Neural progenitor cell (in vitro differentiated cells): ENCODE data around the gene SND1. TPM values are rescaled to one million over a fixed set of nuclear protein-coding genes. Genes with fewer than 3 reads are reported as not detected.

Experiments
- DNase-seq: peaks from one replicate; pipeline ENCODE4 v3.0.0-alpha.2; 2016; ENCODE audit warnings: low spot score
- H2AFZ ChIP-seq: fragments of 200-600 bp; sonication (generic); replicated peaks from 2 replicates; pipeline ENCODE4 v1.6.1; 2016; ENCODE audit warnings: antibody characterized with exemption
- H3F3A ChIP-seq: fragments of 200-600 bp; sonication (generic); 2 replicates; pipeline ENCODE4 v1.6.1; 2016; ENCODE audit warnings: antibody characterized with exemption, low read depth
- H3K27ac ChIP-seq: fragments of 200-600 bp; sonication (generic); 2 replicates; pipeline ENCODE4 v1.5.1; 2016; ENCODE audit warnings: mild to moderate bottlenecking
- H3K27me3 ChIP-seq: fragments of 200-600 bp; sonication (generic); 2 replicates; pipeline ENCODE4 v1.6.1; 2016; ENCODE audit warnings: mild to moderate bottlenecking, moderate library complexity
- H3K36me3 ChIP-seq: fragments of 200-600 bp; sonication (generic); 2 replicates; pipeline ENCODE4 v1.5.1; 2016
- H3K4me1 ChIP-seq: fragments of 200-600 bp; sonication (generic); 2 replicates; pipeline ENCODE4 v1.6.1; 2016; ENCODE audit warnings: mixed run types
- H3K4me2 ChIP-seq: fragments of 200-600 bp; sonication (generic); 2 replicates; pipeline ENCODE4 v1.6.1; 2016
- H3K4me3 ChIP-seq: fragments of 200-600 bp; sonication (generic); 2 replicates; pipeline ENCODE4 v1.5.1; 2016
- H3K79me2 ChIP-seq: fragments of 200-600 bp; sonication (generic); 2 replicates; pipeline ENCODE4 v1.6.1; 2016; ENCODE audit warnings: low read depth
- H3K9ac ChIP-seq: fragments of 200-600 bp; sonication (generic); 2 replicates; pipeline ENCODE4 v1.6.1; 2016
- H3K9me3 ChIP-seq: fragments of 200-600 bp; sonication (generic); 2 replicates; pipeline ENCODE4 v1.5.1; 2016; ENCODE audit warnings: low read depth
- H4K20me1 ChIP-seq: fragments of 200-600 bp; sonication (generic); 2 replicates; pipeline ENCODE4 v1.6.1; 2016; ENCODE audit warnings: low read depth
- H3K27ac Mint-ChIP-seq: 3 replicates; pipeline ENCODE4 v1.8.0; 2021; ENCODE audit warnings: mixed read lengths
- H3K27me3 Mint-ChIP-seq: 2 replicates; pipeline ENCODE4 v1.8.0; 2022; ENCODE audit warnings: low read depth, mild to moderate bottlenecking, inconsistent platforms, moderate library complexity, mixed read lengths; ENCODE audit not compliant: insufficient read depth
- H3K36me3 Mint-ChIP-seq: 3 replicates; pipeline ENCODE4 v1.8.0; 2021; ENCODE audit warnings: mixed read lengths
- H3K4me1 Mint-ChIP-seq: 3 replicates; pipeline ENCODE4 v1.8.0; 2021; ENCODE audit warnings: mixed read lengths
- H3K4me3 Mint-ChIP-seq: 3 replicates; pipeline ENCODE4 v1.8.0; 2021; ENCODE audit warnings: mild to moderate bottlenecking, moderate library complexity, mixed read lengths
- H3K9me3 Mint-ChIP-seq: 3 replicates; pipeline ENCODE4 v1.8.0; 2020; ENCODE audit warnings: mixed read lengths
- CTCF ChIP-seq: fragments of 200-600 bp; sonication (generic); IDR thresholded peaks from 2 replicates; pipeline ENCODE4 v1.5.1; 2017; ENCODE audit warnings: antibody characterized with exemption, mild to moderate bottlenecking
- EZH2 ChIP-seq: fragments of 200-600 bp; sonication (generic); IDR thresholded peaks from 2 replicates; pipeline ENCODE4 v1.6.1; 2017; ENCODE audit warnings: antibody characterized with exemption, mild to moderate bottlenecking, moderate library complexity
- EZH2phosphoT487 ChIP-seq: fragments of 200-600 bp; sonication (generic); IDR thresholded peaks from 2 replicates; pipeline ENCODE4 v1.6.1; 2017; ENCODE audit warnings: antibody characterized with exemption
- total RNA-seq: library from RNA; depleted of rRNA; stranded (reverse); fragments of >200 nt; gene quantifications from 2 replicates; pipeline ENCODE4 v1.2.3, GENCODE V29; 2015; ENCODE audit warnings: low replicate concordance

Gene SND1
- total RNA-seq, 1 donor from 2014 or later = 154 TPM

- H3K4me3 Mint-ChIP-seq = no peak overlapping the region
- no peaks in the 10 kb centered on the region for H3K9me3 Mint-ChIP-seq
- peaks cover 16% of the 10 kb centered on the region for H3K36me3 Mint-ChIP-seq
- peaks cover 3% of the 10 kb centered on the region for H3K27me3 Mint-ChIP-seq
- no peak overlapping the region for H2AFZ ChIP-seq
- peak overlapping the region; percentile 55 for H3K4me2 ChIP-seq
- peaks cover 29% of the 10 kb centered on the region for H3F3A ChIP-seq
- no peak overlapping the region for H3K4me3 ChIP-seq
- H3K36me3 ChIP-seq = no peaks in the 10 kb centered on the region
- peaks cover 30% of the 10 kb centered on the region for H3K4me1 Mint-ChIP-seq
- no peak for DNase-seq
- H3K9me3 ChIP-seq = no peaks in the 10 kb centered on the region
- H3K27me3 ChIP-seq = peaks cover 40% of the 10 kb centered on the region
- H3K79me2 ChIP-seq = peaks cover 95% of the 10 kb centered on the region
- H3K27ac Mint-ChIP-seq = no peak overlapping the region
- no peak overlapping the region for H3K9ac ChIP-seq
- no peak overlapping the region for H3K27ac ChIP-seq
- TF ChIP-seq EZH2 (no peak), CTCF (no peak), EZH2phosphoT487 (no peak)
- H4K20me1 ChIP-seq = peaks cover 88% of the 10 kb centered on the region
- peaks cover 25% of the 10 kb centered on the region for H3K4me1 ChIP-seq
Measured at GRCh38 chr7:127667017-127667670, 15.2 kb downstream of the SND1 start.

- Histone ChIP-seq H3K36me3 (no peaks in the 10 kb centered on the region), H2AFZ (no peak overlapping the region), H3K4me3 (no peak overlapping the region), H4K20me1 (peaks cover 80% of the 10 kb centered on the region), H3K79me2 (peaks cover 95% of the 10 kb centered on the region), H3K9ac (no peak overlapping the region), H3K4me1 (peaks cover 25% of the 10 kb centered on the region), H3K9me3 (no peaks in the 10 kb centered on the region), H3F3A (peaks cover 29% of the 10 kb centered on the region), H3K4me2 (peak overlapping the region; percentile 55), H3K27me3 (peaks cover 40% of the 10 kb centered on the region), H3K27ac (no peak overlapping the region)
- H3K4me3 Mint-ChIP-seq = no peak overlapping the region
- H3K27ac Mint-ChIP-seq = no peak overlapping the region
- H3K9me3 Mint-ChIP-seq = no peaks in the 10 kb centered on the region
- peaks cover 30% of the 10 kb centered on the region for H3K4me1 Mint-ChIP-seq
- no peak for DNase-seq
- no peak for TF ChIP-seq EZH2phosphoT487
- no peak for TF ChIP-seq CTCF
- no peak for TF ChIP-seq EZH2
- peaks cover 3% of the 10 kb centered on the region for H3K27me3 Mint-ChIP-seq
- peaks cover 18% of the 10 kb centered on the region for H3K36me3 Mint-ChIP-seq
Measured at GRCh38 chr7:127667759-127668530, 16.0 kb downstream of the SND1 start.

- Mint-ChIP-seq H3K27ac (no peak overlapping the region), H3K4me3 (no peak overlapping the region), H3K9me3 (no peaks in the 10 kb centered on the region), H3K4me1 (peaks cover 33% of the 10 kb centered on the region), H3K27me3 (no peaks in the 10 kb centered on the region), H3K36me3 (peaks cover 24% of the 10 kb centered on the region)
- H3K79me2 ChIP-seq = peaks cover 99% of the 10 kb centered on the region
- no peak for DNase-seq
- H3K9ac ChIP-seq = no peak overlapping the region
- H3K4me2 ChIP-seq = no peak overlapping the region
- H3K27me3 ChIP-seq = peaks cover 19% of the 10 kb centered on the region
- no peak overlapping the region for H3K4me3 ChIP-seq
- no peak for TF ChIP-seq CTCF
- TF ChIP-seq EZH2 = no peak
- TF ChIP-seq EZH2phosphoT487 = no peak
- no peaks in the 10 kb centered on the region for H3K9me3 ChIP-seq
- no peak overlapping the region for H3K27ac ChIP-seq
- no peak overlapping the region for H2AFZ ChIP-seq
- H4K20me1 ChIP-seq = peaks cover 73% of the 10 kb centered on the region
- H3F3A ChIP-seq = peaks cover 10% of the 10 kb centered on the region
- H3K36me3 ChIP-seq = no peaks in the 10 kb centered on the region
- peaks cover 22% of the 10 kb centered on the region for H3K4me1 ChIP-seq
Measured at GRCh38 chr7:127671341-127671740, 19.3 kb downstream of the SND1 start.
